ENCODE data around the gene ADAM15. TPM values are rescaled to one million over a fixed set of nuclear protein-coding genes. Genes with fewer than 3 reads are reported as not detected.

ADAM15 gene
- total and polyA plus RNA-seq, 2 donors (not counting 3 experiments of a cell fraction or from before 2014, with no cell fraction given): 295 to 299 TPM

Other genes starting within 250 kb of the ADAM15 start
- gene KCNN3, start 181.0 kb upstream of the ADAM15 start, total RNA-seq: 0.85 and 1.1 TPM in 2 replicates
- gene KCNN3, start 181.0 kb upstream of the ADAM15 start, polyA plus RNA-seq: 0.41 and 0.91 TPM in 2 replicates
- 22.6 and 23.0 TPM in 2 replicates for gene PMVK, start 114.6 kb upstream of the ADAM15 start, total RNA-seq
- 24.0 and 32.7 TPM in 2 replicates for gene PMVK, start 114.6 kb upstream of the ADAM15 start, polyA plus RNA-seq
- gene PBXIP1, start 95.2 kb upstream of the ADAM15 start, total RNA-seq: 49.0 and 49.4 TPM in 2 replicates
- gene PBXIP1, start 95.2 kb upstream of the ADAM15 start, polyA plus RNA-seq: 45.0 and 54.7 TPM in 2 replicates
- gene PYGO2, start 89.5 kb upstream of the ADAM15 start, total RNA-seq: 21.5 and 21.9 TPM in 2 replicates
- 19.3 and 19.5 TPM in 2 replicates for gene PYGO2, start 89.5 kb upstream of the ADAM15 start, polyA plus RNA-seq
- gene SHC1, start 80.6 kb upstream of the ADAM15 start, total RNA-seq: 286 and 316 TPM in 2 replicates
- gene SHC1, start 80.6 kb upstream of the ADAM15 start, polyA plus RNA-seq: 324 and 379 TPM in 2 replicates
- 126 and 128 TPM in 2 replicates for gene CKS1B, start 76.6 kb upstream of the ADAM15 start, total RNA-seq
- 280 and 319 TPM in 2 replicates for gene CKS1B, start 76.6 kb upstream of the ADAM15 start, polyA plus RNA-seq
- gene FLAD1, start 68.0 kb upstream of the ADAM15 start, total RNA-seq: 42.2 and 48.8 TPM in 2 replicates
- gene FLAD1, start 68.0 kb upstream of the ADAM15 start, polyA plus RNA-seq: 59.1 and 66.8 TPM in 2 replicates
- gene LENEP, start 57.7 kb upstream of the ADAM15 start, total RNA-seq: 0.64 and 0.88 TPM in 2 replicates
- gene LENEP, start 57.7 kb upstream of the ADAM15 start, polyA plus RNA-seq: not detected in 2 replicates
- 20.0 and 24.0 TPM in 2 replicates for gene ZBTB7B, start 48.5 kb upstream of the ADAM15 start, total RNA-seq
- gene ZBTB7B, start 48.5 kb upstream of the ADAM15 start, polyA plus RNA-seq: 26.2 and 32.6 TPM in 2 replicates
- gene DCST2, start 17.5 kb upstream of the ADAM15 start, total RNA-seq: 0.23 and 0.51 TPM in 2 replicates
- 0.29 and 0.73 TPM in 2 replicates for gene DCST2, start 17.5 kb upstream of the ADAM15 start, polyA plus RNA-seq
- gene DCST1, start 17.5 kb upstream of the ADAM15 start, total RNA-seq: not detected in 2 replicates
- gene DCST1, start 17.5 kb upstream of the ADAM15 start, polyA plus RNA-seq: not detected in 2 replicates
- 16.5 and 17.5 TPM in 2 replicates for gene EFNA4, start 12.4 kb downstream of the ADAM15 start, total RNA-seq
- 25.2 and 28.0 TPM in 2 replicates for gene EFNA4, start 12.4 kb downstream of the ADAM15 start, polyA plus RNA-seq
- gene EFNA3, start 27.5 kb downstream of the ADAM15 start, total RNA-seq: 2.2 TPM in 2 replicates
- 2.5 and 4.2 TPM in 2 replicates for gene EFNA3, start 27.5 kb downstream of the ADAM15 start, polyA plus RNA-seq
- gene EFNA1, start 76.6 kb downstream of the ADAM15 start, total RNA-seq: 107 and 111 TPM in 2 replicates
- 289 and 295 TPM in 2 replicates for gene EFNA1, start 76.6 kb downstream of the ADAM15 start, polyA plus RNA-seq
- 29.5 and 30.8 TPM in 2 replicates for gene SLC50A1, start 84.5 kb downstream of the ADAM15 start, total RNA-seq
- gene SLC50A1, start 84.5 kb downstream of the ADAM15 start, polyA plus RNA-seq: 66.1 and 70.4 TPM in 2 replicates
- gene DPM3, start 89.2 kb downstream of the ADAM15 start, total RNA-seq: 69.6 and 78.8 TPM in 2 replicates
- 258 and 315 TPM in 2 replicates for gene DPM3, start 89.2 kb downstream of the ADAM15 start, polyA plus RNA-seq
- gene KRTCAP2, start 122.0 kb downstream of the ADAM15 start, total RNA-seq: 170 and 207 TPM in 2 replicates
- gene KRTCAP2, start 122.0 kb downstream of the ADAM15 start, polyA plus RNA-seq: 362 and 409 TPM in 2 replicates
- gene TRIM46, start 122.5 kb downstream of the ADAM15 start, total RNA-seq: 9.6 and 10.0 TPM in 2 replicates
- 9.5 and 12.7 TPM in 2 replicates for gene TRIM46, start 122.5 kb downstream of the ADAM15 start, polyA plus RNA-seq
- 22.4 and 23.6 TPM in 2 replicates for gene THBS3, start 156.6 kb downstream of the ADAM15 start, total RNA-seq
- 25.7 and 29.4 TPM in 2 replicates for gene THBS3, start 156.6 kb downstream of the ADAM15 start, polyA plus RNA-seq
- 49.1 and 53.0 TPM in 2 replicates for gene MTX1, start 157.4 kb downstream of the ADAM15 start, total RNA-seq
- gene MTX1, start 157.4 kb downstream of the ADAM15 start, polyA plus RNA-seq: 109 and 137 TPM in 2 replicates
- gene ENTREP3, start 204.2 kb downstream of the ADAM15 start, total RNA-seq: 61.8 and 62.7 TPM in 2 replicates
- 26.6 and 27.4 TPM in 2 replicates for gene ENTREP3, start 204.2 kb downstream of the ADAM15 start, polyA plus RNA-seq
- gene SCAMP3, start 211.0 kb downstream of the ADAM15 start, total RNA-seq: 80.1 and 80.8 TPM in 2 replicates
- 306 and 342 TPM in 2 replicates for gene SCAMP3, start 211.0 kb downstream of the ADAM15 start, polyA plus RNA-seq
- gene CLK2, start 222.2 kb downstream of the ADAM15 start, total RNA-seq: 61.7 and 69.1 TPM in 2 replicates
- gene CLK2, start 222.2 kb downstream of the ADAM15 start, polyA plus RNA-seq: 80.9 and 84.8 TPM in 2 replicates
- gene HCN3, start 226.1 kb downstream of the ADAM15 start, total RNA-seq: 1.8 and 3.3 TPM in 2 replicates
- gene HCN3, start 226.1 kb downstream of the ADAM15 start, polyA plus RNA-seq: 4.1 and 4.6 TPM in 2 replicates

Data from endothelial cell of umbilical vein (primary cell).